NB4 (cell line): ENCODE measurements around the gene ADAD2.

ENCODE experiments used
- DNase-seq: peaks from one replicate; pipeline ENCODE4 v3.0.0; 2010; ENCODE audit warnings: low read depth
- H3K4me3 ChIP-seq: one replicate; pipeline ENCODE4 v1.5.1; 2011; ENCODE audit warnings: mild to moderate bottlenecking, low read depth, low read length, moderate library complexity
- CTCF ChIP-seq: IDR thresholded peaks from one replicate; pipeline ENCODE4 v1.5.1; 2012; ENCODE audit warnings: low read depth, low read length
- MAX ChIP-seq: IDR thresholded peaks from 2 replicates; pipeline ENCODE4 v1.6.1; 2011; ENCODE audit warnings: low read depth, low read length
- MYC ChIP-seq: IDR thresholded peaks from 2 replicates; pipeline ENCODE4 v1.6.1; 2011; ENCODE audit warnings: low read depth, low read length
- POLR2A ChIP-seq: IDR thresholded peaks from 2 replicates; pipeline ENCODE4 v1.6.1; 2011; ENCODE audit warnings: mild to moderate bottlenecking; ENCODE audit not compliant: insufficient read length; ENCODE audit errors: extremely low read depth

The ADAD2 gene

GRCh38 chr16:84161037-84161436, 29.9 kb upstream of the ADAD2 start:
- no peak for DNase-seq
- TF ChIP-seq MYC (no peak), CTCF (no peak), MAX (no peak), POLR2A (no peak)
- no peak overlapping the region for H3K4me3 ChIP-seq

GRCh38 chr16:84161801-84162200, 29.2 kb upstream of the ADAD2 start:
- no peak overlapping the region for H3K4me3 ChIP-seq
- no peak for DNase-seq
- no peak for TF ChIP-seq MAX
- TF ChIP-seq POLR2A, result no peak
- TF ChIP-seq CTCF, result no peak
- no peak for TF ChIP-seq MYC

GRCh38 chr16:84165746-84166145, 25.2 kb upstream of the ADAD2 start:
- no peak overlapping the region for H3K4me3 ChIP-seq
- no peak for DNase-seq
- TF ChIP-seq MAX (no peak), MYC (no peak), CTCF (no peak)

GRCh38 chr16:84166796-84167695, 23.9 kb upstream of the ADAD2 start:
- H3K4me3 ChIP-seq, result no peak overlapping the region
- TF ChIP-seq CTCF, result no peak
- no peak for TF ChIP-seq MAX
- no peak for TF ChIP-seq MYC
- TF ChIP-seq POLR2A, result no peak
- DNase-seq, result no peak

- no peak for DNase-seq
- TF ChIP-seq MYC, result no peak
- no peak for TF ChIP-seq POLR2A
- no peak for TF ChIP-seq MAX
- no peak for TF ChIP-seq CTCF
Measured at GRCh38 chr16:84169765-84170310, 21.1 kb upstream of the ADAD2 start.

More at GRCh38 chr16:84169765-84170310, 21.1 kb upstream of the ADAD2 start:
- no peak overlapping the region for H3K4me3 ChIP-seq
